Smooth muscle cell (in vitro differentiated cells): ENCODE results near the gene SSTR3. TPM values are rescaled to one million over a fixed set of nuclear protein-coding genes. Genes with fewer than 3 reads are reported as not detected.
A peak's percentile ranks its signal among the peaks of the same experiment; 100 is the strongest.

Experiments used
- DNase-seq: peaks from one replicate; lab custom pipeline; 2025; ENCODE audit not compliant: unreplicated experiment; lab: John Stamatoyannopoulos, UW
- H2AFZ ChIP-seq: fragments of 200-600 bp; sonication (generic); 2 replicates; pipeline ENCODE4 v1.6.0; 2016; ENCODE audit warnings: antibody characterized with exemption, low read depth, mild to moderate bottlenecking
- H3F3A ChIP-seq: fragments of 200-600 bp; sonication (generic); 2 replicates; pipeline ENCODE4 v1.6.0; 2017; ENCODE audit warnings: antibody characterized with exemption, low read depth
- H3K27ac ChIP-seq: fragments of 200-600 bp; sonication (generic); 2 replicates; pipeline ENCODE4 v1.5.1; 2016; ENCODE audit warnings: low read depth, mild to moderate bottlenecking
- H3K27me3 ChIP-seq: fragments of 200-600 bp; sonication (generic); 2 replicates; pipeline ENCODE4 v1.6.1; 2016; ENCODE audit warnings: low read depth, mild to moderate bottlenecking
- H3K36me3 ChIP-seq: fragments of 200-600 bp; sonication (generic); 2 replicates; pipeline ENCODE4 v1.5.1; 2016; ENCODE audit warnings: low read depth
- H3K4me1 ChIP-seq: fragments of 200-600 bp; sonication (generic); 2 replicates; pipeline ENCODE4 v1.5.1; 2016; ENCODE audit warnings: low read depth
- H3K4me2 ChIP-seq: fragments of 200-600 bp; sonication (generic); 2 replicates; pipeline ENCODE4 v1.6.0; 2016; ENCODE audit warnings: mild to moderate bottlenecking
- H3K4me3 ChIP-seq: fragments of 200-600 bp; sonication (generic); 2 replicates; pipeline ENCODE4 v1.5.1; 2016; ENCODE audit warnings: mild to moderate bottlenecking
- H3K79me2 ChIP-seq: fragments of 200-600 bp; sonication (generic); 2 replicates; pipeline ENCODE4 v1.6.0; 2016; ENCODE audit warnings: low read depth, mild to moderate bottlenecking
- H3K9ac ChIP-seq: fragments of 200-600 bp; sonication (generic); 2 replicates; pipeline ENCODE4 v1.6.0; 2016; ENCODE audit warnings: low read depth
- H3K9me3 ChIP-seq: fragments of 200-600 bp; sonication (generic); replicated peaks from 2 replicates; pipeline ENCODE4 v1.5.1; 2016; ENCODE audit warnings: low read depth
- H4K20me1 ChIP-seq: fragments of 200-600 bp; sonication (generic); 2 replicates; pipeline ENCODE4 v1.6.0; 2016; ENCODE audit warnings: low read depth
- WGBS: methylation state at CpG from one replicate; pipeline ENCODE4 v1.1.7; 2016; ENCODE audit warnings: low lambda C conversion rate; 5-methylcytosine and 5-hydroxymethylcytosine counted together
- polyA plus RNA-seq: library from polyadenylated mRNA; unstranded; fragments of >200 nt; fragmentation: Nextera tagmentation; extraction: Ambion mirVana; gene quantifications from 2 replicates; pipeline ENCODE4 v1.2.1, GENCODE V29; 2016
- total RNA-seq: library from RNA; depleted of rRNA; stranded (reverse); fragments of >200 nt; gene quantifications from 2 replicates; pipeline ENCODE4 v1.2.3, GENCODE V29; 2014
- TF ChIP-seq, protein P1 (sequence below): fragments of 200-600 bp; sonication (generic); IDR thresholded peaks from 2 replicates; pipeline ENCODE4 v1.5.1; 2017; ENCODE audit warnings: borderline replicate concordance, mild to moderate bottlenecking, antibody characterized with exemption; ENCODE audit not compliant: insufficient read depth, poor library complexity, severe bottlenecking

SSTR3 gene
- total RNA-seq, result not detected in 2 replicates
- polyA plus RNA-seq, result not detected in 2 replicates

DNA sequence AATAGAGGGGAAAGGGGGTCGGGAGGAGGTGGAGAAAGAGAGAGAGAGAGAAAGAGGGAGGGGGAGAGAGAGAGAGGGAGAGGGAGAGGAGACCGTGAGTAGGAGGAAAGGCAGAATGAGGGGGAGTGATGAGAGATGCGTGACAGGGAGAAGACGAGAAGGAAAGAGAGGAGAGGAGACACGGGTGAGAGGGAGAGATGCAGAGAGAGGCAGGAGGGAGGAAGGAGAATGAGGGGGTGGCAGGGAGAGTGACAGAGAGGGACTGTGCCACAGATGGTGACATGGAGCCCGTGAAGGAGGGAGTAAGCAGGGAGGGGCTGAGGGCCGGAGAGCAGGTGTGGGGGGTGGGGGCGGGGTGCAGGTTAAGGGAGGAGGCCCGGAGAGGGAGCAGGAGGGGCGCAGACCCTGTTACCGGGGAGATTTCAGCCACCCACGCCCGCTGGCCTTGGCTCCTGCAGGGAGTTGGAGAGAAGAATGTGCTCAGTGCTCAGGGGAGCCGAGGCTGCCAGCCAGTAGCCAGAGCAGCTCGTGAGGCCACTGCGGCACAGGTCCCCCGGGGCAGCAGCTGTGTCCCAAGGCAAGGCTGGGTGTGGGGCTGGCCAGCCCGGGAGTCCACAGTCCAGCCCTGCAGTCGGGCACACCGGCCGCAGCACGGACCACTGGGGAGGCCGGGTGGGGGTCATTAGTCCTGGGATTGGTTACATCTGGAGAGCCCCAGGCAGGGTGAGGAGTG is at the start of gene SSTR3:
TSS of gene SSTR3 (minus strand) at position 304 of the 733 bp plus-strand sequence. CDS start 4,674 bp downstream, outside the sequence.
- no peak within 1 kb of the TSS for H3K4me3 ChIP-seq
- TF ChIP-seq, protein P1, sequence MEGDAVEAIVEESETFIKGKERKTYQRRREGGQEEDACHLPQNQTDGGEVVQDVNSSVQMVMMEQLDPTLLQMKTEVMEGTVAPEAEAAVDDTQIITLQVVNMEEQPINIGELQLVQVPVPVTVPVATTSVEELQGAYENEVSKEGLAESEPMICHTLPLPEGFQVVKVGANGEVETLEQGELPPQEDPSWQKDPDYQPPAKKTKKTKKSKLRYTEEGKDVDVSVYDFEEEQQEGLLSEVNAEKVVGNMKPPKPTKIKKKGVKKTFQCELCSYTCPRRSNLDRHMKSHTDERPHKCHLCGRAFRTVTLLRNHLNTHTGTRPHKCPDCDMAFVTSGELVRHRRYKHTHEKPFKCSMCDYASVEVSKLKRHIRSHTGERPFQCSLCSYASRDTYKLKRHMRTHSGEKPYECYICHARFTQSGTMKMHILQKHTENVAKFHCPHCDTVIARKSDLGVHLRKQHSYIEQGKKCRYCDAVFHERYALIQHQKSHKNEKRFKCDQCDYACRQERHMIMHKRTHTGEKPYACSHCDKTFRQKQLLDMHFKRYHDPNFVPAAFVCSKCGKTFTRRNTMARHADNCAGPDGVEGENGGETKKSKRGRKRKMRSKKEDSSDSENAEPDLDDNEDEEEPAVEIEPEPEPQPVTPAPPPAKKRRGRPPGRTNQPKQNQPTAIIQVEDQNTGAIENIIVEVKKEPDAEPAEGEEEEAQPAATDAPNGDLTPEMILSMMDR, result no peak
- no peaks in the 10 kb centered on the region for H4K20me1 ChIP-seq
- H3K4me2 ChIP-seq, result no peak within 1 kb of the TSS
- H3K27me3 ChIP-seq, result no peaks in the 10 kb centered on the region
- no peaks in the 10 kb centered on the region for H3K9me3 ChIP-seq
- no peaks in the 10 kb centered on the region for H3K4me1 ChIP-seq
- H3K79me2 ChIP-seq, result no peaks in the 10 kb centered on the region
- H3F3A ChIP-seq, result no peaks in the 10 kb centered on the region
- no peak within 1 kb of the TSS for H3K27ac ChIP-seq
- H2AFZ ChIP-seq, result no peak within 1 kb of the TSS
- no peaks in the 10 kb centered on the region for H3K36me3 ChIP-seq
- DNase-seq, result no peak
- 52% methylated on average over 15 of the region's 23 CpGs for WGBS
- H3K9ac ChIP-seq, result no peak within 1 kb of the TSS

DNA sequence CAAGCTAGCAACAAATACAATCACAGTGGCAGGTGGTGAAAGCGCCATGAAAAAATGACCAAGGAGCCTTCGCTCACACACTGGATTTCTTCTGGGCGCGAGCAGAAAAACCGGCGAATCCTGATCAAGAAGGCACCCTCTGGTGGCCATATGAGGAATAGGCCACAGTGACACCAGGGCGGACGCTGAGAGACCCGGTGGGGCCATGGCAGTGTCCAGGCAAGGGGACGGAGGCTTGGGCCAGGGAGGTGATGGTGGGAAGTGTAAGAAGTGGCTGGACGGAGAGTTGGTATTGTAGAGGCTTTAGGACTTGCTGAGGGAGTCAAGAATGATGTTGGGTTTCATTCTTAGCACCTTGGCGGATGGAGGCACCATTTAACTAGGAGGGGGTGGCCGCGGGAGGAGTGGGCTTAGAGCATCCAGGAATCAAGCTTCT is 48.6 kb upstream of the SSTR3 start:
- DNase-seq, result no peak

DNA sequence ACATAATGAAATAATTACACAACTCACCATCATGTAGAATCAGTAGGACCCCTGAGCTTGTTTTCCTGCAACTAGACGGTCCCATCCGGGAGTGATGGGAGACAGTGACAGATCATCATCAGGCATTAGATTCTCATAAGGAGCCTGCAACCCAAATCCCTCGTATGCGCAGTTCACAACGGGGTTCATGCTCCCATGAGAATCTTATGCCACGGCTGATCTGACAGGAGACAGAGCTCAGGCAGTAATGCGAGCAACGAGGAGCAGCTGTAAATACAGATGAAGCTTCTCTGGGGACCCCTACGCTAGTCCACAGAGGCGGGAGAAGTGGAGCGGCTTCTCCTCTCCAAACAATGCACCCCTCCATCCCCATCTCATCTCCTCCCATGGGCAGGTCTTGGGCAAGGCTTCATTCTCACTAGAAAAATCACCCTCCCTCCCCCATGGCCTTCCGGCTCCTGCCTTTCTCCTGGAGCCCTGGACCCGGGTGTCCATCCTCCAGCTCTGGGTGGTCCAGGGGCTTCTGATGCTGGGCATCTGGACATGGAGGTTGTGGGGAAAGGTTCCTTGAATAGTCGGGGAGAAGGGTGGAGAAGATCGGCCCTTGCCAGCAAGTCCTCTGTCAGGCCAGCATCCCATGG is 48.0 kb upstream of the SSTR3 start:
- Histone ChIP-seq H3K27ac (no peak overlapping the region), H4K20me1 (no peaks in the 10 kb centered on the region), H3K36me3 (no peaks in the 10 kb centered on the region), H3K9ac (no peak overlapping the region), H2AFZ (no peak overlapping the region), H3K4me3 (no peak overlapping the region), H3K4me2 (no peak overlapping the region), H3K4me1 (peaks cover 6% of the 10 kb centered on the region), H3K27me3 (peaks cover 7% of the 10 kb centered on the region), H3K79me2 (no peaks in the 10 kb centered on the region), H3F3A (no peaks in the 10 kb centered on the region), H3K9me3 (no peaks in the 10 kb centered on the region)
- TF ChIP-seq, protein P1, result no peak
- DNase-seq, result no peak
- WGBS, result 83% methylated on average over 15 of the region's 15 CpGs

More for the DNA sequence above, 48.6 kb upstream of the SSTR3 start:
- TF ChIP-seq, protein P1, result peak; percentile 87
- Histone ChIP-seq H2AFZ (no peak overlapping the region), H3K36me3 (no peaks in the 10 kb centered on the region), H4K20me1 (no peaks in the 10 kb centered on the region), H3K27ac (no peak overlapping the region), H3K9ac (no peak overlapping the region), H3K79me2 (no peaks in the 10 kb centered on the region), H3K4me1 (peaks cover 6% of the 10 kb centered on the region), H3K4me2 (no peak overlapping the region), H3F3A (no peaks in the 10 kb centered on the region), H3K27me3 (peaks cover under 1% of the 10 kb centered on the region), H3K4me3 (no peak overlapping the region), H3K9me3 (no peaks in the 10 kb centered on the region)
- WGBS, result 31% methylated on average over 14 of the region's 14 CpGs
